Type B pancreatic cell (in vitro differentiated cells): ENCODE data around the gene GFI1B. TPM values are rescaled to one million over a fixed set of nuclear protein-coding genes. Genes with fewer than 3 reads are reported as not detected.

Source experiments
- DNase-seq: peaks from one replicate; pipeline ENCODE4 v3.0.0; 2021; ENCODE audit warnings: mixed read lengths; ENCODE audit not compliant: unreplicated experiment; ENCODE audit errors: extremely low spot score
- H3K27ac Mint-ChIP-seq: 2 replicates; pipeline ENCODE4 v1.8.0; 2021; ENCODE audit warnings: mild to moderate bottlenecking, mixed read lengths
- H3K27me3 Mint-ChIP-seq: 2 replicates; pipeline ENCODE4 v1.8.0; 2021; ENCODE audit warnings: mixed read lengths
- H3K36me3 Mint-ChIP-seq: 2 replicates; pipeline ENCODE4 v1.8.0; 2021; ENCODE audit warnings: mixed read lengths
- H3K4me1 Mint-ChIP-seq: one replicate; pipeline ENCODE4 v1.8.0; 2021; ENCODE audit warnings: mixed read lengths; ENCODE audit not compliant: unreplicated experiment
- H3K4me3 Mint-ChIP-seq: 2 replicates; pipeline ENCODE4 v1.8.0; 2021; ENCODE audit warnings: mild to moderate bottlenecking, mixed read lengths
- H3K9me3 Mint-ChIP-seq: 2 replicates; pipeline ENCODE4 v1.8.0; 2021; ENCODE audit warnings: mixed read lengths
- total RNA-seq: library from RNA; stranded (reverse); gene quantifications from 2 replicates; pipeline ENCODE4 v1.2.1, GENCODE V29; 2021; ENCODE audit warnings: low replicate concordance
- TF ChIP-seq, protein P1 (sequence below): fragments of 200-600 bp; sonication (generic); conservative IDR thresholded peaks from 2 replicates; pipeline ENCODE4 v1.5.0; 2021; ENCODE audit warnings: antibody characterized with exemption, mild to moderate bottlenecking

The GFI1B gene
- total RNA-seq, 1 donor from 2014 or later, result not detected

- TF ChIP-seq, protein P1, sequence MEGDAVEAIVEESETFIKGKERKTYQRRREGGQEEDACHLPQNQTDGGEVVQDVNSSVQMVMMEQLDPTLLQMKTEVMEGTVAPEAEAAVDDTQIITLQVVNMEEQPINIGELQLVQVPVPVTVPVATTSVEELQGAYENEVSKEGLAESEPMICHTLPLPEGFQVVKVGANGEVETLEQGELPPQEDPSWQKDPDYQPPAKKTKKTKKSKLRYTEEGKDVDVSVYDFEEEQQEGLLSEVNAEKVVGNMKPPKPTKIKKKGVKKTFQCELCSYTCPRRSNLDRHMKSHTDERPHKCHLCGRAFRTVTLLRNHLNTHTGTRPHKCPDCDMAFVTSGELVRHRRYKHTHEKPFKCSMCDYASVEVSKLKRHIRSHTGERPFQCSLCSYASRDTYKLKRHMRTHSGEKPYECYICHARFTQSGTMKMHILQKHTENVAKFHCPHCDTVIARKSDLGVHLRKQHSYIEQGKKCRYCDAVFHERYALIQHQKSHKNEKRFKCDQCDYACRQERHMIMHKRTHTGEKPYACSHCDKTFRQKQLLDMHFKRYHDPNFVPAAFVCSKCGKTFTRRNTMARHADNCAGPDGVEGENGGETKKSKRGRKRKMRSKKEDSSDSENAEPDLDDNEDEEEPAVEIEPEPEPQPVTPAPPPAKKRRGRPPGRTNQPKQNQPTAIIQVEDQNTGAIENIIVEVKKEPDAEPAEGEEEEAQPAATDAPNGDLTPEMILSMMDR, result no peak
- no peaks in the 10 kb centered on the region for H3K9me3 Mint-ChIP-seq
- H3K27ac Mint-ChIP-seq, result no peak overlapping the region
- peaks cover 6% of the 10 kb centered on the region for H3K4me1 Mint-ChIP-seq
- no peak for DNase-seq
- H3K36me3 Mint-ChIP-seq, result no peaks in the 10 kb centered on the region
- H3K27me3 Mint-ChIP-seq, result peaks cover 36% of the 10 kb centered on the region
- H3K4me3 Mint-ChIP-seq, result no peak overlapping the region
Measured at GRCh38 chr9:133004091-133004998, 25.9 kb downstream of the GFI1B start.

DNA sequence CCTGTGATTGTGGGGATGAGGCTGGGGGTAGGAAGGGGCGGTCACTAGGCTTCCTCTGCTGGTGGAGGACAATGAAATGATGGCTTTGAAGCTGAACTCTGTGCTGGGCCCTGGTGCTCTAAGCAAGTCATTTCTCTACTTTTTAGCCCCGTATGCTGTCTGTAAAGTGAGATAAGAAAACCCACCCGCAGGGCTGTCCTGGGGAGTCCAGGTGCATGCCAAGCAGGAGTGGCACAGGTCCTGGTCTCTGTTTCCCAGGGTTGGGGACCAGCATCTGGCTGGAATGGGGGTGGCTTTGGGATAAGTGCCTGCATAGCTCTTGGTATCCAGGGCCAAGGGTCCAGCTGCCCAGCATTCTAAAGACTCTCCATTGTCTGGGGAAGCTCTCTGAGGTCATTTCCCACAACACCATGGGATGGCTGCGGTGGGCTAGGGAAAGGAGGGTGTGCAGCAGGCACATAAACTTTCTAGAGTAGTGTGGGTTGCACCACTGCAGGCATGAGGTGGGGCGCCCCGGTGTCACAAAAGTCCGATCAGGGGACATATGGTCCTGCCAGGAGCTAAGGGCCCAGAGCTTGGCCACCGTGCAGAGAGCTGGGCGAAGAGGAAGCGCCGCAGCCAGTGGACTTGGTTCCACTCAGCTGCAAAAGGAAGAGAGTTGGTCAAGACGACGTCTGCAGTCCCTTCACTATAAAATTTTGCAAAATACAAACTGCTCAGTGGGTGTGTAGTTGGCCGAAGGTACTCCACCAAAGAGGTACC, 26.7 kb downstream of the GFI1B start:
- peaks cover 32% of the 10 kb centered on the region for H3K27me3 Mint-ChIP-seq
- TF ChIP-seq, protein P1, result no peak
- no peak for DNase-seq
- H3K9me3 Mint-ChIP-seq, result no peaks in the 10 kb centered on the region
- H3K27ac Mint-ChIP-seq, result no peak overlapping the region
- H3K4me3 Mint-ChIP-seq, result no peak overlapping the region
- peaks cover 6% of the 10 kb centered on the region for H3K4me1 Mint-ChIP-seq
- H3K36me3 Mint-ChIP-seq, result no peaks in the 10 kb centered on the region

- Mint-ChIP-seq H3K27me3 (peaks cover 24% of the 10 kb centered on the region), H3K4me3 (no peak overlapping the region), H3K36me3 (no peaks in the 10 kb centered on the region), H3K9me3 (no peaks in the 10 kb centered on the region), H3K4me1 (peaks cover 6% of the 10 kb centered on the region), H3K27ac (no peak overlapping the region)
- TF ChIP-seq, protein P1, result no peak
- no peak for DNase-seq
Measured at GRCh38 chr9:133005957-133006356, 27.5 kb downstream of the GFI1B start.

GRCh38 chr9:133006731-133007352, 28.3 kb downstream of the GFI1B start:
- Mint-ChIP-seq H3K4me1 (peaks cover 6% of the 10 kb centered on the region), H3K9me3 (no peaks in the 10 kb centered on the region), H3K27me3 (peaks cover 27% of the 10 kb centered on the region), H3K27ac (no peak overlapping the region), H3K4me3 (no peak overlapping the region), H3K36me3 (no peaks in the 10 kb centered on the region)
- no peak for DNase-seq
- TF ChIP-seq, protein P1, result no peak

- TF ChIP-seq, protein P1, result no peak
- Mint-ChIP-seq H3K4me1 (peaks cover 6% of the 10 kb centered on the region), H3K9me3 (no peaks in the 10 kb centered on the region), H3K27me3 (peaks cover 17% of the 10 kb centered on the region), H3K36me3 (no peaks in the 10 kb centered on the region), H3K4me3 (no peak overlapping the region), H3K27ac (no peak overlapping the region)
- DNase-seq, result no peak
Measured at GRCh38 chr9:133008406-133008805, 29.9 kb downstream of the GFI1B start.
